Mucosa of gallbladder (tissue), 1 donor: ENCODE measurements around the gene TMED4. TPM values are rescaled to one million over a fixed set of nuclear protein-coding genes. Genes with fewer than 3 reads are reported as not detected.
"Not testable (repeated sequence)": the region's sequence is repeated elsewhere in the genome, so short reads cannot be mapped to it uniquely, and the experiment has no call there.

Experiments
- DNase-seq: peaks from one replicate; pipeline ENCODE4 v3.0.0-alpha.2; 2020; ENCODE audit warnings: low spot score
- total RNA-seq: library from RNA; stranded (reverse); gene quantifications from one replicate; pipeline ENCODE4 v1.2.1, GENCODE V29; 2021
- donor health status: DM: no; HTN: no; CAD: no.

TMED4 gene
- total RNA-seq, 1 donor from 2014 or later = 136 TPM

DNA sequence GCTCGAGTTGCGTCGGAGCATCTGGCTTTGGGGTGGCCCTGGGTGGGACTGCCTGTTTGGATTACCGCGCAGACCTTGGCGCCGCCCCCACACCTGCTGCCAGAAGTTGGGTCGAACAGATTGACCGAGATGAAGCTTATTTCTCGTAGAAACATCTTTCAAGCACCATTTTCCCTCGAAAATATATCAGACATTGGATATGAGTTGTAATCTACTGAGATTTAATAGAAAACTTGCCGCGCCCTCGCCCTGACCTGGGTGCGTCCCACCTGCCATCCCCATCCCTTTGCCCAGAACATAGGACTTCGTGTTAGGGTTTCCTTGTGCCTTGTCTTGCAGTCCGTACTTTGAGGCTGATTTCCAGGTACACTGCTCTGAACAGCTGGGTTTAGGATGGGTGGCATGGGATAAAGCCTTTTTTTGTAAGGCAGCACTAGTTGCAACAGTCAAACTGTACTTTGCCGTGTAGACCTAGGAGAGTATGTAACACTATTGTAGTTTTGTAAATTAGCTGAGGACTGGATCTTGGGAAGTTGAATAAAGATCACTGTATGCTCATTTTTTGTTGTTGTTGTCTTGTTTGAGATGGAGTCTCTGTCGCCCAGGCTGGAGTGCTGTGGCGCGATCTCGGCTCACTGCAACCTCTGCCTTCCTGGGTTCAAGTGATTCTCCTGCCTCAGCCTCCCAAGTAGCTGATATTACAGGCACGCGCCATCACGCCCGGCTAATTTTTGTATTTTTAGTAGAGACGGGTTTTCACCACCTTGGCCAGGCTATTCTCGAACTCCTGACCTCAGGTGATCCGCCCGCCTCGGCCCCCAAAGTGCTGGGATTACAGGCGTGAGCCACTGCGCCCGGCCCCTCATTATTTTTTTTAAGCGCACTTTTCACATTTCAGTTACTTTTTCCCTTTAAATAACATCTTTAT, 25.4 kb upstream of the TMED4 start:
- no peak for DNase-seq

DNA sequence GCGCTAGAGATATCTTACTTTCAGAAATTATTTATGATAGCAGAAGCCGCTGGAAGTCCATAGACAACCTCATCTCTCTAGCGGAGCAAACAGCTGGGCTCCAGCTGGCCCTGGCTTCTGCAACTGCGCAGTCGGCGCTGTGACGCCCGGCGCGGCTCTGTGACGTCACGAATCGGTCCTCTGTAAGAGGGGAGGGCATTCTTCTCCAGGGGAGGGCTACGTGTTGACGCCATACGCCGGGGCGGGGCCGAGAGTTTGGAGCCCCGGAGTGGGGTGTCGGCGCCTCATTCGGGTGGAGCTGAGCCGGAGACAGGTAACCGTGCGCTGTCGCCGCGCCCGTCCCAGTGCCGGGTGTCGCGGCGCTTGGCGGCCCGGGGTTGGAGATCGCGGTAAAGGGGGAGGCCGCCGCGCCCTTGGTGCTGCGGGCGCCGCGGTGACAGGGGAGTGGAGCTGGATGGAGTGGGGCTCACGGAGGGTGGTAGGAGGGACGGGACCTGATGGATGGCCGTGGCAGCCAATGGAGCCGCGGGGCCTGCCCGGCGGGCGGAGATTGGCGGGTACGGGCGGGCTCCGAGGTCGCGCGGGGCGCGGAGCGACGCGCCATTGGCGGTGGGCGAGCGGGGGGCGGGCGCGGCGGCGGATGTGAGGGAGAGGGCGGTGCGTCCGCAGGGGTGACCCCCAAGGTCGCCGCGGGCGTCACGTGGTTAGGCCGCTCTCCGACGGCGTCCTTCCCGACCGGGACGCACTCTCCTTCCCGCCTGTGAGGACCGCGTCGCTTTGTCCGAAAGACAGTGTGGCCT, 24.5 kb upstream of the TMED4 start, which contains the start of gene OGDH:
OGDH (plus strand) TSS at position 287 of the 800 bp plus-strand sequence. CDS start 17,717 bp downstream, outside the sequence.
- peak; percentile 99 for DNase-seq

DNA sequence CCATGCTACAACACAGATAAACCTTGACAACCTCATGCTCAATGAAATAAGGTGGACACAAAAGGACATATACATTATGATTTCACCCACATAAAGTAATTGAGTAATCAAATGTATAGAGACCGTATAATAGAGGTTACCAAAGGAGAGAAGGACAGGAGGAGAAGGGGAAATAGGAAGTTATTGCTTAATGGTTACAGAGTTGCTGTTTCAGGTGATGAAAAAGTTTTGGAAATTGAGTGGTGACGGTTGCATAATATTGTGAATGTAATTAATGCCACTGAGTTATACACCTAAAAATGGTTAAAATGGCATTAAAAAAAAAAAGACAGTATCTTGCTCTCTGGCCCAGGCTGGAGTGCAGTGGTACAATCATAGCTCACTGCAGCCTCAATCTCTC, 22.9 kb upstream of the TMED4 start:
- DNase-seq = no peak

DNA sequence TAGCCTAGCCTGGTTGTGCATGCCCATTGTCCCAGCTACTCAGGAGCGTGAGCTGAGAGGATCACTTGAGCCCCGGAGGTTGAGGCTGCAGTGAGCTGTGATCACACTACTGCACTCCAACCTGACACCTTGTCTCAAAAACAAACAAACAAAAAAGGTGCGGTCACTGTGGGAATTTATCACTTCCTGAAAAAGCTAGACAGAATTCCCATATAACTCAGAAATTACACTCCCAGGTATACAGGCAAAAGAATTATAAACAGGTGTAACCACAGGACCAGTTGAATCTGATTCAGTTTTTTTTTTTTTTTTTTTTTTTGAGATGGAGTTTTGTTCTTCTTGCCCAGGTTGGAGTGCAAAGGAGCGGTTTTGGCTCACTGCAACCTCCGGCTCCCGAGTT, 21.2 kb upstream of the TMED4 start:
- DNase-seq = no peak

GRCh38 chr7:44602576-44602910, 20.5 kb upstream of the TMED4 start:
- DNase-seq = no peak

- no peak for DNase-seq
These were observed 17.2 kb upstream of the TMED4 start for GRCh38 chr7:44599222-44599621.

DNA sequence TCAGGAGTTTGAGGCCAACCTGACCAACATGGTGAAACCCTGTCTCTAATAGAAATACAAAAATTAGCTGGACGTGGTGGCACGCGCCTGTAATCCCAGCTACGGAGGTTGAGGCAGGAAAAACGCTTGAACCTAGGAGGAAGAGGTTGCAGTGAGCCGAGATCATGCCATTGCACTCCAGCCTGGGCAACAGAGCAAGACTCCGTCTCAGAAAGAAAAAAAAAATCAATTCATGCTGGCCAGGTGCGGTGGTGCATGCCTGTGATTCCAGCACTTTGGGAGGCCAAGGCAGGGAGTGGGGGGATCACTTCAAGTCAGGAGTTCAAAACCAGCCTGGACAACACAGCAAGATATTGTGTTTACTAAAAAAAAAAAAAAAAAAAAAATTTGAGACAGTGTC, 15.2 kb upstream of the TMED4 start:
- DNase-seq = not testable (repeated sequence)

DNA sequence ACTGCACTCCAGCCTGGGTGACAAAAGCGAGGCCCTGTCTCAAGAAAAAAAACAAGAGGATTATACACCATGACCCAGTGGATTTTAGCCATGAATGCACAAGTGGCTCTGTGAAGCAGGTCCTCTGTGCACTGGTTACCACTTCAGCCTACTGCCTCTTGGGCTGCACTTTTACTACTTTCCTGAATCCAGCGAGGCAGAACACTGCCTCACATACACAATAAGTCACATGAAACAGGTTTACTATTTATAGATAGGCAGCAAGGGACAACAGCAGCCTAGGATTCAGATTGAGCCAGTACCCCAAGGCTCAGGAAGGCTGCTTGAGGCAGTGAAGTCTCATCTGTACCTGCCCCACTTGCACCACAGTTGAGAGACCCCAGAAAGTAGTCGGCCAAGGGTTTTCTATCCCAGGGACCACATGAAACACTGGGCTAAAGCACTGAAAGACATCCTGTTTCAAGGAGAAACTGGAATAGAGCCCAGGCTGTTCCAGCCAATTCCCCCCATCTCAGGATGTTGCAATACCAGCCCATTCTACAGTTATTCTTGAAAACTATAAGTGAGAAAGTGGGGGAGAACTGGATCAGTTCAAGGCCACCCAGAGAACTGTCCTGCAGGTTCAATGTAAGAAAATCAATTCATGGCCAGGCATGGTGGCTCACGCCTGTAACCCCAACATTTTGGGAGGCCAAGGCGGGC, 14.1 kb upstream of the TMED4 start:
- DNase-seq = no peak

DNA sequence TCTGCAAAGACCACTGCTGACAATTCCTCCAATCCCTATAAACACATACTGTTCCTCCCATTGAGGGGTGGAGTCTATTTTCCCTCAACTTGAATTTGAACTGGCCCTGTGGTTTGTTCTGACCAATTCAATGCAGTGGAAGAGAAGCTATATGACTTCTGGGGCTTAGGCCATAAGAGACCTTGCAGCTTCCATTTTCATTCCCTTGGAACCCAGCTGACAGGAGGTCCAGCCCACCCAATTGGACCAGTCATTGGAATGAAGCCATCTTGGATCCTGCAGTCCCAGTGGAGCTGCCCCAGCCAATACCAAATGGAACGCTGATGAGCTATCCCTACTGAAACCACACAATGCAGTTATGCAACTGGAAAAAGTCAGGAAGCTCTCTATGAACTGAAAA, 8.9 kb upstream of the TMED4 start:
- DNase-seq = no peak

DNA sequence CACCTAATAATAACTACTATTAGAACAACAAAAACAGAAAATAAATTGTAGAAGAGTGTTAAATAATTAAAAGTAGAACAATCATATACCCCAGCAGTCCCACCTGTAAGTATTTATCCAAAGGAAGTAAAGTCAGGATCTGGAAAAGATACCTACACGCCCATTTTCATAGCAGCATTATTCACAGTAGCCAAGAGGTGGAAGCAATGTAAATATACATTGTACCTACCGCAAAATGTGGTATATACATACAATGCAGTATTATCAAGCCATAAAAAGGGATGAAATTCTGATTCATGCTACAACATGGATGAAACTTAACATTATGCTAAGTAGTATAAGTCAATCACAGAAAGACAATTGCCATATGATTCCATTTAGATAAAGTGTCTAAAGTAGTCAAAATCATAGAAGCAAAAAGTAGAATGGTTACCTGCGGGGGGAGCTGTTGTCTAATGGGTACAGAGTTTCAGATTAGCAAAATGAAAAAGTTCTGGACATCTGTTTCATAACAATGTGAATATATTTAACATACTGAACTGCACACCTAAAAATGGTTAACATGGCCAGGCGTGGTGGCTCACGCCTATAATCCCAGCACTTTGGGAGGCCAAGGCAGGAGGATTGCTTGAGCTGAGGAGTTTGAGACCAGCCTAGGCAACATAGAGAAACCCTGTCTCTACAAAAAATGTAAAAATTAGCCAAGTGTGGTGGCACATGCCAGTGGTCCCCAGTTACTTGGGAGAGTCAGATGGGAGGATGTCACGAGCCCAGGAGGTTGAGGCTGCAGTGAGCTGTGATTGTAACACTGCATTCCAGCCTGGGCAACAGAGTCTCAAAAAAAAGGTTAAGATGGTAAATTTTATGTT, 6.0 kb upstream of the TMED4 start:
- peak; percentile 64 for DNase-seq

GRCh38 chr7:44583146-44583865, 1.3 kb upstream of the TMED4 start:
- no peak for DNase-seq

- DNase-seq = peak; percentile 19
These were observed 819 bp downstream of the TMED4 start for GRCh38 chr7:44580945-44581878.

DNA sequence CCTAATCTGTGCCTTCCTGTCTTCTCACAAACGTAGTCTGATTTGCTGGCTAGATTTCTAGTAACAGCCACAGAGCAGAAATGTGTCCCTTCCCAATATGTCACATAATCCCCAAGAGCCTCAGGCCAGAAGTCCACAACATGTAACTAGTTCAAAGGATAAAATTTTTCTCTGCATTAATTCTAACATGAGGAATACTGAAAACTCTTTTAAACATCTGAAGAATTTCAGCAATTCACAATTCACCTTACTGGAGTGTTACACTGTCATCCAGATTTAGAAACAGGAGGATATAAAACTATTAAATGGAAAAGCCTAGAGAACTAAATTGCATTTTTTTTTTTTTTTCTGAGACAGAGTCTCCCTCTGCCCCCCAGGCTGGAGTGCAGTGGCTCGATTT, 5.8 kb downstream of the TMED4 start:
- DNase-seq = no peak

GRCh38 chr7:44575054-44575453, 7.0 kb downstream of the TMED4 start:
- DNase-seq = no peak

DNA sequence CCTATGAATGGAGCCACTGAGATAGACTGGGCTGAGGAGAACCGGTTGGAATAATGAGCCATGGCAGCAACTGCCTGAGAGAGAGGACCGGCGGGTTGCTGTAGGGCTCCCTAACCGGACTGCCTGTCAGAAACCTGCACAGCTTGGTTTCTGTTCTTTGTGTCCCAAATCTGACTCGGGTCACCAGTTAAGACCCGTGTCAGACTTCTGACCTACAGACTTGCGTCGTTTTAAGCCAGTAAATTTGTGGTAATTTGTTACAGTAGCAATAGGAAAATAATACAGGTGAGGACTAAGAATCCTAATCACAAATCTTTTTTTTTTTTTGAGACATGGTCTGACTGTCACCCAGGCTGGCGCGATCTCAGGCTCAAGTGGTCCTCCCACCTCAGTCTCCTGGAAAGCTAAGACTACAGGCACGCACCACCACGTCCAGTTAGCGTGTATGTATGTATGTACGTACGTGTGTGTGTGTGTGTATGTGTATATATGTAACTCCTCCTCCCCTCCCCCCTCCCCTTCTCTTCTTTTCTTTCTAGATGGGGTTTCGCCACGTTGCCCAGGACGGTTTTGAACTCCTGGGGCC, 7.7 kb downstream of the TMED4 start:
- DNase-seq = no peak

DNA sequence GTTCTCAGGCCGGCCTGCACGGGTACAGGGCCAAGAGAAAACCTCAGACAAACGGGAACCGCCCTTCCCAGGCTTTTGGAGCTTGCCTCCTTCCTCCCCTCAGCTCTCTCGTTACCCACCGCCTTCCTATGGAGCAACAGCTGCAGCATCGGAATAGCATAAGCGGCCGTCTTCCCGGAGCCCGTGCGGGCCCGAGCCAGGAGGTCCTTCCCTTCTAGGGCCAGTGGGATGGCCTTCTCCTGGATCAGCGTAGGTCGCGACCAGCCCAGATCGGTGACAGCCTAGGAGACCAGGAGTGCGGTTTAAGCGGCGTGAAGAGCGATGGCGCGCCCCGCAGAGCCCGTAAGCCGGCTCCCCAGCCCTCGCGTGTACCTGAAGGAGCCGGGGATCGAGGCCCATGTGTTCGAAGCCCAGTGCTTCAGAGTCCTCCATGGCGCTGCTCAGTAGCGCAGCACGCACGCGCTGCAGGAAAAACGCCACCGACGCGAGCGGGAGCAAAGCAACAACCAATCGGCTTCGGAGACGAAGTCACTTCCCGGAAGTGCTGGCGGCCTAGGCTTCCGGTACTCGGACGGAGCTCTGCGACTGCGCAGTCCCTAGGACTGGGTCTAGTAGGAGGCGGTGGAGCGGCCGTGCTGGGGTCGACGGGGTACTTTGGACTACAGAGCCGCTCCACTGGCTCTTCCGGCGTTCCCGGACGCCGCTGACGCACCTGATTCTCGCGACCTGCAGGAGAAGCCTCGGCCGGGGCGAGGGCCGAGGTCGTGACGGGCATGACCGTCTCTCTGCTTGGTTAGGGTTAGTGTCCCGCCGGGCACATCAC, 8.4 kb downstream of the TMED4 start, which contains the start of gene DDX56:
DDX56 (minus strand) TSS at position 445 of the 823 bp plus-strand sequence; CDS start at position 432, 13 bp downstream.
- DNase-seq = peak; percentile 96

DNA sequence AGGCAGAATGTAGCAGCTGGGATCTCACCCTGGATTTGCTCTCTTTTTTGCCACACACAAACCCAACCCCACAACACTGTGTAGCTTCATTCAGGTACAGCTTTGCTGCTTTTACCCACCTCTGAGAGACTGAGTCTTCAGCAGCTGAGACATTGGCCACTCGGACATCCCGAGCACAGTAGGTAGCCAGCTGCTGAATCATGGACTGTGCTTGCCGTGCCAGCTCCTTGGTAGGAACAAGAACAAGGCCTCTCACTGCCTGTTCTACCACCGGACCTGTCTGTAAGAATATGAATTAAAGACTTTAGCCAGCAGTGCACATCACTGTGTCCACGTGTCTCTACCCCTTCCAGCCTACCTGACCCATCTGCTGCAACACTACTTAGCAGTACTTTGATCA, 9.3 kb downstream of the TMED4 start:
- DNase-seq = no peak

DNA sequence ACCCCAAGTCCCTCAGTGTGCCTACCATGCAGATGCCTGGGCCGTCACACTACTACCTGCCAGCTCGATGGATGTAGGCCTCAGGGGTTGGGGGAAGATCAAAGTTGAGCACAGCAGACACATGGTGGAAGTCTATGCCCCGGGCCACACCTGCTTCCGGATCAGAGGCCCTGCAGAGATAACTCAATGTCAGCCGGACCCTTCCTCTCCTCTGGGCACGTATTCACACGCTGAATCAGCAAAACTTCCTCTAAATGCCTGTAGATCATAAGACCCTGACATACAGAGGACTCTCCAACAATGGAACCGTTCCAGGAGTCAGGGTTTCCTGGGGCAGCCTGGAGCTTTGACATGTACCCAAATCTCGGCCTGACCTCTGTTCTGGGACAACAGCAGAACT, 12.1 kb downstream of the TMED4 start:
- no peak for DNase-seq
